ENCODE measurements around the gene NELFA.

Gene NELFA

DNA sequence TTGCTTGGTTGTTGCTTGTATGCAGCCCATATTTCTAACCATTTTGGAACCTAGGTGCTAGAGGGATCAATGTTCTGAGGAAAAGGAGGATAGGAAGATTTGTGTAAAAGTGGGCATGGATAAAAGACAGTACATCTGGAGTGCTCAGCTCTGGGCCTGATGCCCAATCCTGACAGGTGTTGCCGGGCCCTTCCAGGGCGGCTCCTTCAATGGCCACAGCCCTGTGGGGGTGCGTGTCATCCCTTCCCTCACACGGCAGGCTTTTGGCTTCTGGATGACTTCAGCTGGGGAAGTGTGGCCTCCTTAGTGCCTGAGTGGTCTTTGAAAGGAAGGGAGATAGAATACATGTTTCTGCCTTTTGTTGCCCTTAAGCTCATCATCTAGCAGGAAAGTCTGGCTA, 47.2 kb downstream of the NELFA start:
- DNase-seq, result no peak

DNA sequence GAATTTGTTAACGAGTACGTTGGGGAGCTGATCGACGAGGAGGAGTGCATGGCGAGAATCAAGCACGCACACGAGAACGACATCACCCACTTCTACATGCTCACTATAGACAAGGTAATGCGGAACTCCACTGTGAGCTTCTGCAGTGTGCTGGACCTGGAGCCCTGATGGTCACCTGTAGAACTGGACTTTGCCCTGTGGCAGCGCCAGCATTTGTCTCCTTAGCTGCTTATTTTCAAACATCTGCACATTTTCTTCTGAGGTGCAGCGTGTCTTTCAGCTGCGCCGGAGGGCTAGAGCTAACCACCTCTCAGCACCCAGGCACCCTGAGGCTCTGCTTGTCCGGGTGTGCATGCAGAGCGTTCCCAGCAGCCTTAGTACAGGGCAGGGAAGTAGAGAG, 47.7 kb downstream of the NELFA start:
- DNase-seq, result no peak

DNA sequence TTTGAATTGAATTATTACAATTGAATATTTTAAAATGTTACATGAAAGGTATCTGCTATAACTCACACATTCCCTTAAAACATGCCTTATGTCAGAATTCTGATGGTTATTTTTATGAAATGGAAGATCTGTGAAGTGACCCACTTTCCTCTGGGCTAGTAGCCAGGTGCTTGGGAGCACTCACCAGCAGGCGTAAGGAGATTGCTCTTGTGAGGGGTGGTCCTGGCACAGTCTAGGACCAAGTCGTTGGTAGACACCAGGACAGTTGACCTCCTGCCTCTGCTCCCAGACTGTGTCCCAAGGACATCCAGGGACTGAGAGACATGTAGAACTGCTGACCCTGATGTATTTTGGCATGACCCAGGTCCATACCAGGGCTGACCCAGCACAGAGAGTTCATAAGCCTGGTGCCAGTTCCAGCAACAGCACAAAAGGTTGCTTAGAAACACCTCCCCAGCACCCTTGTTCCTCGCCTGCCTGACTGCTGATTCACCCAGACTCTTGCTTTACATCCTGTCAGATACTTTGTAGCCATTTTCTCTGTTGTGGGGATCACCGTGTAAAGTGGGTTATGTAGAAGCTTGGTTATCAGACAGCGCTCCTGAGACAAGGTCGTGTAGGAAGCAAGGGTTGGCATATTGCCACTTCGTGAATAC, 48.5 kb downstream of the NELFA start:
- DNase-seq, result no peak

DNA sequence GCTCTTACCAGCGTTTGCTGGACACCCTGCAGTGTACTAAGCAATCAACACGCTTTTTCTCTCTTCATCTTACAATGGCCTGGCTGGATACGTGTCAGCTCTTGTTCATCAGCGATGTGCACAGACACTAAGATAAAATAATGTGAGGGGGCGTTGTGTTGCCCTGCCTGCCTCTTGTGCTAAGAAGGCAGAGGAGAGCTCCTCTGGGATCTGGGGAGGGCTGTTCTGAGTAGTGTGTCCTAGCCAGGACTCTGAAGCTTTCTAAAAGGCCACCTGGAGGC, 49.7 kb downstream of the NELFA start:
- no peak for DNase-seq

DNA sequence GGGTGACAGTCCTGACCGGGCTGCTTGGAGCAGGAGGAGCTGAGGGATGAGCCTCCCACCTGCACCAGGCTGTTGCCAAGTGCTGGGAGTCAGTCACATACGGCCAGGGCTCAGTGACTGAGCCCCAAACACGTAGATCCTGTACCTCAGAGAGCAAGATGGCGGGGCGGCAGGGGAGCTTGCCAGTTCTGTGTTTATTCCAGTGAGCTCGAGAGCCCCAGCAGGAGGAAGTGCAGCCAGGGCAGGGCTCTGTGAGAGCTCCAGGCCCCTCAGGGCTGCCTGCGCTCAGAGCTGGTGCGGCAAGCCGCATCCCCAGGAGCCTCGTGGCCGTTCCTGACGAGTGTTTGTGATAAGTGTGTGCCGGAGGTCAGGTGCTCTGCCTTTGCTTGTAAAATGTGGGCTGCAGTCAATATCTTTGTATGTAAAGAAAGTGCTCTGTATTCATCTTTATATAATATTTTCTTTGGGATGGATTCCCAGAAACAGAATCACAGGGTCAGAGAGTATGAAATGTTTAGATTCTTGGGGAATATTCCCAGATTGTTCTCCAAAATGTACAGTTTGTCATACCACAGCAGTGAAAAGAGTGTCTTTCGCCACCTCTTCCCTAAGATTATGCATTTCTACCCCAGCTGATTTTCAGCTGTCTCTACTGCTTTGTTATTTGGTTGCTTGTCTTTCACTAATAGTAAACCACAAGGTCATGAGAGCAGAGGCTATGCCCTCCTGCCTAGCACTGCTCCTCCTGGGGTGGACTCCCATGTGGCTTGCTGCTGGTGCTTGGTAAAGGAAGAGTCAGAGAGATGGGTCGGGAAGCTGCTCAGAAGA, 50.3 kb downstream of the NELFA start:
- DNase-seq, result no peak

DNA sequence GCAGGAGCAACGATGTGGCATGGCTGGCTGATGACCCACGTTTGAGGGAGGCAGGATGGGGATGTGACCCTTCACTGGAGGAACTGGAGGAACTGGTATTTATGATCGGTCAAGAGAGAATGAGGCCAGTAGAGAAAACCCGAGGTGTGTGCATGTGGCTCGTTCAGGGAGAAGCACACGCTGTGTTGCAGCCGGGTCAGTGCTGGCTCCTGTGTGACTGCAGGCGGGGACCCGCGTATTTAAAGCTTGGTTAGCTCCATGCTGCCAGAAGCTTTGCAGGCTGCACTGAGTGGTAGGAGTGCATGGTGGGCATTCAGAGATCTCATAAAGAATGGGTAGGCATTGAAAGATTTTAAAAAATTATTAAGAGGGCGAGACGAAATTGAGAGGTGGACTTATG, 52.1 kb downstream of the NELFA start:
- no peak for DNase-seq

DNA sequence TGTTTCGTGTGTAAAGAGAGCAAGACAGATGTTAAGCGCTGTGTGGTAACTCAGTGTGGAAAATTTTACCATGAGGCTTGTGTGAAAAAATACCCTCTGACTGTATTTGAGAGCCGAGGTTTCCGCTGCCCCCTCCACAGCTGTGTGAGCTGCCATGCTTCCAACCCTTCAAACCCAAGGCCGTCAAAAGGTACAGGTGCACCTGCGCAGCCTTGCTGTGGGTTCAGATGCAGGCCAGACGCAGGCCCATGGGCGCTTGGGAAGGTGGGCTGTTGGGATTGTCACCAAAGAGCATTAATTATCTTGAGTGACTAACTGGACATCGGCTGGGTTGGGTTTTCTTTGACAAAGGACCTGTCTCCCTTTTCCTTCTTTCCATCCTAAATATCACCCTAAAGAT, 55.4 kb downstream of the NELFA start:
- no peak for DNase-seq

DNA sequence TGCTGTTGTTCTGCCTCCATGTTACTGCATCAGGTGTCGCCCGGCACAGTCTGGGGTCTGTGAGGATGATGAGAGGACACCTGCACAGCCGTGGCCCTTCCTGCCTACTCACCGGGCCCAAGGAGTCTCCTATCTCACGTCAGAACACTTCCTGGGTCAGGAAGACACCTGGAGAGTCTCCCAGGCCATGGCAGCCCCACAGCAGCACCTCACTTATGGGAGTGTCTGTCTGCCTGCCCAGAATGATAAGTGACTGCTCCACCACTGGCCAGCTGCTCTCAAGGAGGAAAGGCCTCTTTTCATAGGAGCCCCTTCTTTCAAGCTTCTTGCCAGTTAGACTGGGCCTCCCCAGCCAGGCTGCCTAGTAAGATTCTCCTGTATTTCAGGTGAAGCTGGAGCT, 56.1 kb downstream of the NELFA start:
- no peak for DNase-seq

DNA sequence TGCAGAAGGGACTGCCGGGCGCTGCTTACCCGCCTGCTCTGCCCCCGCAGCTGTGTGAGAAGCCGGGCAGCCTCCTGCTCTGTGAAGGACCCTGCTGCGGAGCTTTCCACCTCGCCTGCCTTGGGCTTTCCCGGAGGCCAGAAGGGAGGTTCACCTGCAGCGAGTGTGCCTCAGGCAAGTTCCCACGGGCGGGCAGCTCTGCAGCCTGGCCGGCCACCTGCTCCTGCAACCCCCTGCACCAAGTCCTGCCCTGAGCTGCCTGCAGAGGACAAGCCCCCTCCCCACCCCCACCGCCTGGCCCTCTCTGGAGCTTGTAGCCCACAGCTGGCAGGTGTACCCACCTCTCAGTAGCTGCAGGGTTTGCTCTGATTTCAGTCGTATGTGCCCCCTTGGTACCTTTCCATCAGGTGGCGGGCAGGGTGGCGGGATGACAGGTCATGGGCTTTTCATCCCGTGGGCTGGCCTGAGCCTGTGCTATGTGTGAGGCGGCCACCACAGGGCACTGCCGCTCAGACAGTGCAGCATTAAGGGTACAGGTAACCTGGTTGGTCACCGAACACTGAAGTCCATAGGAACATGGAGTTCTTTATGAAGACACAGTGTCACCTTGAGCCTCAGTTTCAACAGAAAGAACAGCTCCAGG, 56.6 kb downstream of the NELFA start:
- no peak for DNase-seq

DNA sequence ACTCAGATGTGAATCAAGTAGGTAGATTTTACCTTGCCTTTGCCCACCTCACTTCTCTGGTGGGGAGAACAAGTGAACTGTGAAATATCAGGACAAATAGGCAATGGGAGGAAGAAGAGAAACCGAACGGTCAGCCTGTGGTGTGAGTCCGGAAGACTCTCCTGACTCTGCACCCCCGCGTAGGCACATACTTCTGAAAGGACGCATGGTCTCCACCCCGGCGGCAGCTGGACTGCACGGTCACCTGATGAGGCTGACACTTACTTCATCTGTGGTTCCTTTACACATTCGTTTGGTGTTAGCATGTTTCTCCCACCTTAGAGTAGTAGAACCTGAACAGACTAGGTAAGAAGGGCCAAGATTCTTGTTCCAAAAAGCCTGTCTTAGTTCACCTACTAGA, 58.4 kb downstream of the NELFA start:
- no peak for DNase-seq

DNA sequence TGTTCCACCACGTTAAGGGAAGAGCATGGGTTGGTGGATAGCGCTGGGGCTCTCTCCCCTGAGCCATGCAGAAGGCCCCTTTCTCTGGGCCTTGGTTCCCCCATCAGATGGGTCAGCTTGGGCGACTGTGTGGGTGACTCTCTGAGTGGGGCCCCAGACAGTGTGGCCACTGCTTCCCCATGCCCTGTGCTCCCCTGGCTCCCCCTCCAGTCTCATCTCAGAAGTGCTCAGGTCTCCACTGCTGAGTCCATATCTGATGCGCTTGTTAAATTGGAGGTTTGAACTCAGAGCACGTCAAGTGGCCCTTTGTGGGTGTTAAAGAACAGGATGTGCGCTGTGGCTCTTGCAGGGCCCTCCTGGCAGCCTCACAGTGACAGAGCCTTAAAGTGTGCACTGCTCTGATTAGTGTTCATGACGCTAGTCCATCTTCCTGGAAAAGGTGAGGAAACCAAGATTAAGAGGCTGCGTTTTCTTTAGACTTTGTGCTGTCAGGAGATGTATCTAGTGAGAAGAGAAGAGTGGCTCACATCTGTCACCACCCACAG, 59.8 kb downstream of the NELFA start:
- no peak for DNase-seq

DNA sequence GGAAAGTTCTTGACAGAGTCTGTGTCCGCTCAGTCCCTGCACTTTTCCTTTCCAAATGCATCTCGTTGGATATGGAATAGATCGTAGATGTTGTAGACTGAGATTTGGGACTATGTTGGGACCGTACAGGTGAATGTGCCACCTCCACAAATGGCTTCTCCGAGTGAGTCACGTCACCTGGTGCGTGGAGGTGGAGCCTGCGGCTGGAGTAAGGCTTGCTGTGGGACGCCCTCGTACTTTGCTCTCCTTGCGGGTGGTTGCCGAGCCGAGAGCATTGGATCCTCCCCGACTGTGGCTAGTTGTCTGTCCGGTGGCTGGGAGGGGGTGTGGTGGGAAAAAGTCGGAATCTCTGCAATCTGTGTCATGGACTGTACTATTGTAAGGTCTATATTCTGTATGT, 60.5 kb downstream of the NELFA start:
- no peak for DNase-seq

DNA sequence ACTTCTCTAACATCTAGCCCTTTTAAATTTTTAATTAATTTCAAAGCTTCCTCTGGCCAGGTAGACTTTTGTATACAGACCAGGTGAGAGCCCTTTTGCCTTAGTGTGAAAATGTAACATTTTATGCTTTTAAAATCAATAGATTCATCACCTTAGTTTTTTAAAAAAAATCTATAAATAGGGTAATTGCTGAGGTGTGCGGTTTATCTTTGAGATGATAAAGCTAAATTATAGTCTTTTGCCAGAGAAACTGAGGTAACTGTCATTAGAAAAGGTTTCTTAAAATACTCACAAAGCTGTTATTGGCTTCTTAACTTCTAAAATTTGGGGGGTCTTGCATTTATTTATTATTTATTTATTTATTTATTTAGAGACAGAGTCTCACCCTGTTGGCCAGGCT, 62.9 kb downstream of the NELFA start:
- no peak for DNase-seq

DNA sequence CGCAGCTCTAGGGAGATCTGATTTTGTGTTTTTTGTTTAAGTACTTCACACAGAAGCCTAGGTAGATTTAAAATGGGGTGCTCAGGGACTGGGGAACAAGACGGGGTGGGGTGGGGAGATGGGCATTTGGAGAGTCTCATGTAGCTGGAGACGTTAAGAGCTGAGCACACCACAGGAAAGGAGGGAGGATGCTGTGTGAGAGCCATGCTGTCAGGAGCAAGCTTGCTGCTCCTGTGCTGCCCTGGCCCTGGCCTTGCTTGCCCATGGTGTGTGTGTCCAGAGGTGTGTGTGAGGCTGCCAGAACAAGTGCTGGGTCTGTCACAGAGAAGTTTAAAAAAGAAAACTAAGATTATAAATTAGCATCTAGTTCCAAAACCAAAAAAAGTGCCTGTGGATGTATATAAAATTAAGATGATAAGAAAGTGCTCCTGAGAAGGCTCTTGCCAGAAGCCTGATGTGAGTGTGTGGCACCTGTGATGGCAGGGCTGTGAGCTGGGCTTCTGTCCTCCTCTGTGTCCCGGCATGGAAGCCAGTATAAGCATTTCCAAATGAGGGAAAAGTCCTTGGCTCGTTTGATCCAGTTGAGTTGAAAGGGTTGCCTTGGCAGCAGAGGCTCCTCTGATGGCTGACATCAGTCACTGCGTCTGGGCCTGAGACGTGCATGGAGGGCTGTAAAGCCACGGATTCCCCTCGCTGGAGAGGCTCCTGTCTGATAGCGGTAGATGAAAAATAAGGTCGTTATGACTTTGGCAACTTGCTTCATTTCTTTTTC, 63.5 kb downstream of the NELFA start:
- DNase-seq, result no peak

DNA sequence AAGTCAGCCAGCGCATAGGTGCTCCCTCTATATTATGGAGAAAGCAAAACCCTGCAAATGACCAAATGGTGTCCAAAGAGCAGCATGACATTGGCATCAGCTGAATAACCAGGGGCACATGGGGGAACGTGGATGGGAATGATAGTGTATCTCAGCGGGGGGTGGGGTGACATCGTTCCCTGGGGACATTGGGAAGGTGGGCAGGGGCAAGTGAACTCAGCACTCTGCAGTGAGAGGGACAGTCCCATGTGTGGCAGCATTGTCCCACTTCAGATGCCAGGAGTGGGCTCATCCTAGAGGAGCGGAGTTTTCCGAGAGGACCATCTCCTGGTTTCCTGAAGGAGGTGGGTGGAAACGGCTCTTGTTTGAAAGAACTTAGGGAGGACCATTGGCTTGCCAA, 64.8 kb downstream of the NELFA start:
- no peak for DNase-seq

DNA sequence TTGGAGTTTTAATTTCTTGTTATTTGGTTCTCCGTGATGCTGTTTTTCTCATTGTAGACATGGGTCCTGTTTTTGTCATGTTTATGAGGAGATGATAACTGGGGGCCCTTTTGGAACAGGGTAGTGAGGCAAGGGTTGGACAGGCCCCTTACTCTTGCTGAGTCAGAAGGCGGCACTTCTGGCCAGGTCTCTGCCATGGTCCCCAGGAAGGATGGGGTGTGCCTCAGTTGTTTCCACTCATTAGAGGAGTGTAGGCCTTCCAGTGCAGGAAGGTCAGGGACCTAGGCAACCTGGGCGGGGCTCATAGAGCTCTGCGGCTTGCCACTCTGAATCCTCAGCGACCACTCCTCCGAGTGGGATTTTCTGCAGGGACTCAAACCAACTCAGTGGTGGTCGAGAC, 68.2 kb downstream of the NELFA start:
- DNase-seq, result no peak

DNA sequence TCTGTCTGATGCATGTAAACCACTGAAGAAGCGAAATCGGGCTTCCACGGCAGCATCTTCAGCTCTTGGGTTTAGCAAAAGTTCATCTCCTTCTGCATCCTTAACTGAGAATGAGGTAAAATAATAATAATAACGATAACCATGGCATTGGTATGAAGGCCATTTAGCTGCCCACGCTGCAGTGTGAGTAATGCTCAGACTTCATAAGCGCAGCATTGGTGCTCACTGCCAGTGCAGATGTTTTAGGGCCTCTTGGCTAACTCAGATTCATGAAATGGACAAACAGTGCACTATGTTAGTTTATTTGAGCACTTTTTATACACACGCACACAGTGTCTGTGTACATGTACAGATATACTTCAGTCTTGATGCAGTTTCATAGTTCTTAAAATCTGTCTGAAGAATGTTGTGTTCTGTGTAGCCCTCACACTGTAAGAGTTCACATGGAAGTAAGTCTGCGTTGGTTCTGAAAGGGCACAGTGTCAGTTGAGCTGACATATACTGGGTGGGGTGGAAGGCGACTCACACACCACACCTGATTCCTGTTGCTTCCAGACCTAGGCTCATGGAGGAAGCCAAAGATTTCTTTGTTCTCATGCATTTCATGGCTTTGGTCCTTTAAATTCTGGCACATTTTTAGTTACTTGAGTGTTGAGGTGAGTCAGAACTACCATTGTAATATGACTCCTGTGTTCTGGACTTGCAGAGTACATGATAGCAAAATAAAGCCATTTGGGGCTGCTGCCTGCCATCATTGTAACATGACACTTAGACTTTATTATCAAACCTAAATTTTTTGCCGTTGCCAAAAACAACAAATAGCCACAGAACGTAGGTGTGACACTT, 68.9 kb downstream of the NELFA start:
- no peak for DNase-seq

DNA sequence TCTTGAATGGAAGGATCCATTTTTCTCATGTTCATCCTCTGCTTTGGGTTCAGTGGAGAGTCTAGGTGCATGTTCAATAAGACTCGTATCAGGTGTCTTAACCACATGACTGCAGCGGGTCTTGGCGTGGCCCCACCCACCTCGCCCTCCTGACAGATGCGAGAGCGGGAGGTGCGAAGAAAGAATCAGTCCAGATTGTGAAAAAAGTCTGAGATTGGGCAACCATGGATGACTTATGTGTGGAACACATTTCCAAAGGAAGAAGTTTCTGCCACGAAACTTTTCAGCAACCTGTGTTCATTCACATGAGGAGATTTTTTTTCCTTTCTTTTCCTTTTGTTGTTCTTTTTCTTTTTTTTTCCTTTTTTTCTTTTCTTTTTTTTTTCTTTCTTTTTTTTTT, 70.7 kb downstream of the NELFA start:
- no peak for DNase-seq

DNA sequence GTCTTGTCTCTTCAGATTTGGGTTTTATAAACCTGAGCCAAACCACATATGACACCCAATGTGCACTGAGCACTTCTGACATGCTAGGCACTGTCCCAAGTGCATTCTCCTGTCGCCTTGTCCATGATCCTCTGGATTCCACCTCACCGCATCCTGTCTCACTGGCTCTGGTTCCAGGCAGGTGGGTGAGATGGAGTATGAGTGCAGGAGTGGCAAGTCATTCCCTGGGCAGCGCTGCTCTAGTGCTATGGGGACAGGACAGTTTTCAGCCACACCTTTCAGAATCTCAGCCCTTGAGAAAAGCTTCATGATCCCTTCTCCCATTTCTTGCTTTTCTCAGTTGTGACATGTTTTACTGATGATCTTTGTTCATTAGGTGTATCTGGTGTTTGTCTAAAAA, 71.2 kb downstream of the NELFA start:
- no peak for DNase-seq

DNA sequence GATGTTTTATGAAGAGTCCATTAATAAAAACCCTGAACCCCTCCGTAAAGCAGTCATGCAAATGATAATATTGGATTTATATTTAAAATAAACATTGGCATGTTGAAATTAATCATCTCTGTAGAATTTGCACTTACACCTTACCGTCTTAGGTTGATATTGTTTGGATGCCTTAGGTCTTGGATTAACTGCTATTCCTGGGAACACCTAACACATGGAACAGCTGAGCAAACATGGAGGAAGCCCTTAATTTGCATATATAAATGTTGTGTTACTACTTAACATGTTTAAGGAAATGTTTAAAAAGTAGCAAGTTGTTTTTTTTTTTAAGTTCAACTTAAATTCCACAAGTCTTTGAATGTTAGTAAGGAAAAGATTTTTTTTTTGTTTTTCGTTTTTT, 75.1 kb downstream of the NELFA start:
- DNase-seq, result no peak

DNA sequence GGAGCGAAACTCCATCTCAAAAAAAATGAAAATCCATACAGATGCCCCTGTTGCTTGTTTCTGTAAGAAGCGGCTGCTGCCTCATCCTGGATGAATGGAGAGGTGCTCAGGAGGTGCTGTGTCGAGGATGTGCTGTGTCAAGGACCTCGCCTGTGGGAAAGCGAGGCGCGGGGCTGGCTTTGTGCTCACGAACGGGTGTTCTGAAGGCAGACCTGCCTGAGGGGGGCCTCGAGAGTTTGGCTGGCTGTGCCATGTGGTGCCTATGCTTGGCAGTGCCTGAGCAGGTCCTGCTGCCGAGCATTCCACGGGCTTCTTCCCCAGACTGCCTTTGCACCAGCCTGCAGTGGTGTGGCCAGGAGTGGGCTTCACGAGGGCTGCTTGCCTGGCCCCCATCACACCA, 76.0 kb downstream of the NELFA start:
- DNase-seq, result no peak

All from NCI-H446 (cell line).